HG03045 (cell line): ENCODE measurements around the gene ERF.
A peak's percentile ranks its signal among the peaks of the same experiment; 100 is the strongest.
"Not testable (repeated sequence)": the region's sequence is repeated elsewhere in the genome, so short reads cannot be mapped to it uniquely, and the experiment has no call there.

ENCODE experiments used
- ATAC-seq: cut with Tn5 transposase; IDR thresholded peaks from one replicate; pipeline ENCODE4 v1.9.1; 2021; ENCODE audit warnings: mild to moderate bottlenecking, moderate library complexity; ENCODE audit not compliant: unreplicated experiment

ERF gene

GRCh38 chr19:42276284-42276683, 21.4 kb upstream of the ERF start:
- ATAC-seq = no peak

DNA sequence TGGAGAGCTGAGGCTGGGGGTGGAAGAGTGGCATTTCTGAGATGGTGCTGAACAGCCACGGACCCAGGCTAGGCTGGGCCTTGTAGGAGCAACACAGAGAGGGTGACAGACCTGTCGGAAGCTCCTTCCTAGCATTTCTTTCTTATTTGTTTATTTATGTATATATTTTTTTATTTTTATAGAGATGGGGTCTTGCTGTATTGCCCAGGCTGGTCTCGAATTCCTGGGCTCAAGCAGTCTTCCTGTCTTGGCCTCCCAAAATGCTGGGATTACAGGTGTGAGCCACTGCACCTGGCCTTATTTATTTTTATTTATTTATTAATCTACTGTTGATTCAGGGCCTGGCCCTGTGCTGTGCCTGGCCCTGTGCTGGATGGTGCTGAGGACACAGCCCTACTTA, 20.6 kb upstream of the ERF start:
- ATAC-seq = no peak

DNA sequence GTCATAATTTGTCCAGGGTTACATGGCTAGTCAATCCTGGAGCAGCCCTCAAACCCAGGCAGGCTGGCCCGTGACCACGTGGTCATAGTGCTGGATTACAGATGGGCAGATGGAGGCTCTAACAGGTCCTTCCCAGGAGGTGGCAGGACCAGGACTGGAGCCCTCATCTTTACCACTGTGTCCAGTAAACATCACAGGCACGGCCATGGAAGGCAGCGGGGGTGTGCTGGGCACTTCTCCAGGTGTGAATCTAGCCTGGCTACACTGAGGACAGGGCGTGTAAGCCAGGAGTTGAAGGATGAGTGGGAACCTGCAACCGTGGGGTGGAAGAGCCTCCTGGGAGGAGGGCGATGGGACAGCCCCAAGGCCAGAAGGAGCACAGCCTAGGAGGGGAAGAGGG, 20.2 kb upstream of the ERF start:
- no peak for ATAC-seq

GRCh38 chr19:42274065-42274682, 19.2 kb upstream of the ERF start:
- no peak for ATAC-seq

- no peak for ATAC-seq
These were observed 18.6 kb upstream of the ERF start for GRCh38 chr19:42273407-42274064.

- no peak for ATAC-seq
These were observed 18.1 kb upstream of the ERF start for GRCh38 chr19:42272989-42273406.

DNA sequence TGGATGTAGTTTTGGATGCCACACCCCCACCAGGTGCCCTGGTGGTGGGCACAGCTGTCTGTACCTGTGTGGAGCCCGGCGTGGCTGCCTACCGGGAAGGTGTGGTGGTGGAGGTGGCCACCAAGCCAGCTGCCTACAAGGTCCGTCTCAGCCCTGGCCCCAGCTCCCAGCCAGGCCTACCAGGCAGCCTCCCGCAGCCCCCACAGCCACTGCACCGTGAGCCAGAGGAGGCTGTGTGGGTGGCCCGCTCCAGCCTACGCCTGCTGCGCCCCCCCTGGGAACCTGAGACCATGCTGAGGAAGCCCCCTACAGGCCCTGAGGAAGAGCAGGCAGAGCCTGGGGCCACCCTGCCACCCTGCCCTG, 17.6 kb upstream of the ERF start:
- no peak for ATAC-seq

GRCh38 chr19:42271861-42272534, 17.1 kb upstream of the ERF start:
- no peak for ATAC-seq

DNA sequence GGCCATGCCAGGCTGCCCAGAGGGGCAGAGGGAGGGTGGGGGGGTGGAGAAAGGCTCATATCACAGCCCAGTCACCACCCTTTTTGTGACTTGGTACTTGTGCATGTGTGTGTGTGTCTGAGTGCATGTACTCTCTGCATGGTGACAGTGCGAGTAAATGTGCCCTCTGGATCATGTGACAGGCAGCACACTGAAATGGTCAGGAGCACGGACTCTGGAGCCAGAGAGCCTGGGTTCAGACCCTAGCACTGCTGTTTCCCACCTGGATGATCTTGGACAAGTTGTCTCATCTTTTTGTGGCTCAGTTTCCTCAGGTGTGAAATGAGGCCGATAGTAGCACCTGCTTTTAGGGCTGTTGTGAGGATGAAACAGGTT, 16.1 kb upstream of the ERF start:
- no peak for ATAC-seq

GRCh38 chr19:42270346-42271044, 15.6 kb upstream of the ERF start:
- ATAC-seq = no peak

DNA sequence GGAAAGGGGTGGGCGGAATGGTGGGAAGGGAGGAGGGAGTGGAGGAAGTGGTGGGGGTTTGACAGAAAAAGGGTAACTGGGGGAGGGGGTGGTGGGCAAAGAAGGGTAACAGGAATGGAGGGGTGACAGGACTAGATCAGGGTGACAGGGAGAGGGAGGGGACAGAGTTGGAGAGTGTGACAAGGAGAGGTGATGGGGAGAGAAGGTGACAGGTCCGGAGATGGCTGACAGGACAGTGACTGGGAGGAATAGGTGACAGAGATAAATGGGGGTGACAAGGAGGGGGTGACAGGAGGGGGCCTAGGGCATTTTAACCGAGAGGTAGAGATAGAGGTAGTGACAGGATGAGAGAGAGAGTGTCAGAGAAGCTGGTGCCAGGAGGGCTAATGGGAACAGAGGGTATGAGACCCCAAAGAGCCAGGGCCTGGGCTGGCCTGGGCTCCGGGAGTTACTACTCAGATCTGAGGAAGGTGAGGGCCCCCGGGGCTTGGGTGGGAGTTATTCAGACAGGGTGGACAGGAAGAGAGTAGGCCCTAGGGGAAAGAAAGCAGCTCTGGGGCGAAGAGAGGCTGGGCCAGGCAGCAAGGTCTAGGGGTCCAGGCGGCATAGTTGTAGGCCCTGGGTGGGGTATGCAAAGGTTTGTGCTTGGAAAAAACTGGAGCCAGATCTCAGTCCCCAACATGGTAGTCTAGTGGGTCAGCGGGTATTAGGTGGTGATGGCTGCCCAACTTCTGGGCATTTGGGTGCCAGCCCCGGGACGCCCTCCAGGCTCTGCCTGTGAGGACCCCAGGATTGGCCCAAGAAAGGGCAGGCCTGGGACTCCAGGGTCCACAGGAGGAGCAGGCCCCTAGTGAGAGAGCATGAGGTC, 14.8 kb upstream of the ERF start:
- ATAC-seq = no peak

GRCh38 chr19:42268704-42269477, 14.0 kb upstream of the ERF start, which contains the start of gene CIC:
Gene CIC, plus strand, starts transcription at chr19:42269252. Its CDS starts 2,532 bp downstream, at chr19:42271784.
- peak; percentile 76 for ATAC-seq

- peak; percentile 63 for ATAC-seq
These were observed 13.3 kb upstream of the ERF start for GRCh38 chr19:42268142-42268703.

DNA sequence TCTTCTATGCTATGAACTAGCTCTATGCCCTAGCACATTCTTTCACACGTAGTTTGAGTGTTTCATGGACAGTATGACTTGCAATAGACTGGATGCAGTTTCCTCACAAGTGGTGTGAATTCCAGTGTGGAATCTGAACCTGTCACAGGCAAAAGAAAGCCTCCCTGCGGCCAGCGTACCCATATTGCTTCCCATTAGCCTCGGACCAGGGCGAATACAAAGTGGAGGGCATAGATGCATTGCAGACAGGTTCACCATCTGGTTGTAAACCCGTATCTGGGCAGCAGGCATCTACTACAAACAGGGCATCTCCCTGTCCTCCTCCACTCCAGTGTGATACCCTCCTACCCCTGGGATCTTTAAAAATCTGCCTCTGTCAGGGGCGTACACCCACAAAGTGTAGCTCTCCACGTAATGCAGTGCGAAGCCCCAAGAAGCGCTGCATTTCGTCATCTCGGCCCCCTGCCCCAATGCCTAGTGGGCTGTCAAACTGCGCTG, 12.8 kb upstream of the ERF start:
- no peak for ATAC-seq

- not testable (repeated sequence) for ATAC-seq
These were observed 12.1 kb upstream of the ERF start for GRCh38 chr19:42266928-42267603.

GRCh38 chr19:42266105-42266504, 11.2 kb upstream of the ERF start:
- ATAC-seq = not testable (repeated sequence)

DNA sequence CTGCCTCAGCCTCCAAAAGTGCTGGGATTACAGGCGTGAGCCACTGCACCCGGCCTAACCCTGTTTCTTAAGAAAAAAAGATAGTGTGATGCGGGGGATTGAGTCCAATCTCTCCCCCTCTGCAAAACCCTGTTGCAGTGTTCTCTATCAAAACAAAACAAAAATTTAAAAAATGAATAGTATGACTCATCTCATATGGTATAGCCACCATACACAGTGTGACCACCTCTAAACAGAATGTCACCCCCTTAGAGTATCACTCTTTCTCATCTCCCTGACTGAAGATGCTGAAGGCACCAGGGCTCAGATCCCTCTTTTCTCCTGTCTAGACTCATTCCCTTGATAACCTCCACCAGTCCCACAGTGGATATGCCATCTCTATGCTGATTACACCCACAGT, 6.8 kb upstream of the ERF start:
- no peak for ATAC-seq

DNA sequence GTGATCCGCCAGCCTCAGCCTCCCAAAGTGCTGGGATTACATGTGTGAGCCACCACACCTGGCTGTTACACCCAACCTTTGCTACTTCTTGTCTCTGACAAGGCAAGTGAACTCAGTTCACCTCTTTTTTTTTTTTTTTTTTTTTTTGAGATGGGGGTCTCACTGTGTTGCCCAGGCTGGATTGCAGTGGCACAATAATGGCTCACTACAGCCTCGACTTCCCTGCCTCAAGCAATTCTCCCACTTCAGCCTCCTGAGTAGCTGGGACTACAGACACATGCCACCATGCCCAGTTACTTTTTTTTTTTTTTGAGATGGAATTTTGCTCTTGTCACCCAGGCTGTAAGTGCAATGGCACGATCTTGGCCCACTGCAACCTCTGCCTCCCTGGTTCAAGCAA, 2.9 kb upstream of the ERF start:
- ATAC-seq = not testable (repeated sequence)
